ENCODE measurements around the gene TMEM167B. TPM values are rescaled to one million over a fixed set of nuclear protein-coding genes. Genes with fewer than 3 reads are reported as not detected.
"Not testable (repeated sequence)": the region's sequence is repeated elsewhere in the genome, so short reads cannot be mapped to it uniquely, and the experiment has no call there.

Gene TMEM167B
- total and polyA plus RNA-seq, 3 donors from 2014 or later: 34.6 to 47.0 (median 37.3) TPM

- no peaks in the 10 kb centered on the region for H3K9me3 ChIP-seq
- no peaks in the 10 kb centered on the region for H3K4me1 ChIP-seq
- intact Hi-C loops (cut with DNase I; ENCODE audit: low total_unique reads): no loop called here
- WGBS, 2 donors: 87 to 92% methylated on average over 3 of the region's 3 CpGs
- H3K27ac ChIP-seq: no peak overlapping the region
- H3K27me3 ChIP-seq: no peaks in the 10 kb centered on the region
- DNase-seq: no peak
- TF ChIP-seq POLR2A (IDR thresholded peaks at IDR 0.05) (no peak), CTCF (IDR thresholded peaks at IDR 0.05) (no peak)
- H3K36me3 ChIP-seq (ENCODE audit: low read depth, missing control alignments): no peaks in the 10 kb centered on the region
- H3K4me3 ChIP-seq: no peak overlapping the region
These were observed 47.8 kb downstream of the TMEM167B start for GRCh38 chr1:109138358-109138757.

GRCh38 chr1:109140392-109140791, 49.8 kb downstream of the TMEM167B start:
- DNase-seq: no peak
- WGBS, 2 donors: 82 to 90% methylated on average over 3 of the region's 3 CpGs
- H3K4me3 ChIP-seq: no peak overlapping the region
- H3K36me3 ChIP-seq (ENCODE audit: low read depth, missing control alignments): no peaks in the 10 kb centered on the region
- intact Hi-C loops (cut with DNase I; ENCODE audit: low total_unique reads): no loop called here
- TF ChIP-seq POLR2A (IDR thresholded peaks at IDR 0.05) (no peak), CTCF (IDR thresholded peaks at IDR 0.05) (no peak)
- no peaks in the 10 kb centered on the region for H3K4me1 ChIP-seq
- H3K27ac ChIP-seq: no peak overlapping the region
- no peaks in the 10 kb centered on the region for H3K9me3 ChIP-seq
- H3K27me3 ChIP-seq: no peaks in the 10 kb centered on the region

- whole genome bisulfite sequencing, 2 donors: 87 to 96% methylated on average over 5 of the region's 5 CpGs
- H3K27ac ChIP-seq: no peak overlapping the region
These were observed 51.7 kb downstream of the TMEM167B start for GRCh38 chr1:109142260-109142659.

GRCh38 chr1:109142725-109143124, 52.2 kb downstream of the TMEM167B start:
- DNase-seq; H3K36me3 ChIP-seq (ENCODE audit: low read depth, missing control alignments); H3K27me3 ChIP-seq; H3K9me3 ChIP-seq; H3K4me3 ChIP-seq; H3K4me1 ChIP-seq; intact Hi-C loops (cut with DNase I; ENCODE audit: low total_unique reads); H3K27ac ChIP-seq: not testable (repeated sequence)
- 96% methylated on average over 6 of the region's 6 CpGs for WGBS, 2 donors

More at GRCh38 chr1:109142260-109142659, 51.7 kb downstream of the TMEM167B start:
- H3K4me3 ChIP-seq: no peak overlapping the region
- no peaks in the 10 kb centered on the region for H3K4me1 ChIP-seq
- H3K36me3 ChIP-seq (ENCODE audit: low read depth, missing control alignments): no peaks in the 10 kb centered on the region
- no peak for DNase-seq
- no peaks in the 10 kb centered on the region for H3K27me3 ChIP-seq
- TF ChIP-seq POLR2A (IDR thresholded peaks at IDR 0.05) (no peak), CTCF (IDR thresholded peaks at IDR 0.05) (no peak)
- intact Hi-C loops (cut with DNase I; ENCODE audit: low total_unique reads): no loop called here
- no peaks in the 10 kb centered on the region for H3K9me3 ChIP-seq

Small RNA genes within 50 kb of the gene (small RNA-seq; reads per million reads assigned to genes)
- 0 reads per million in 2 donors for gene AL356488.2

Other genes starting within 250 kb of the TMEM167B start
- gene AKNAD1, start 233.7 kb upstream of the TMEM167B start, total RNA-seq: 1 to 10 TPM; 3.8 to 8.1 TPM
- 9.8 TPM for gene AKNAD1, start 233.7 kb upstream of the TMEM167B start, polyA plus RNA-seq (ENCODE audit: insufficient read depth, low read depth, low replicate concordance)
- gene GPSM2, start 213.8 kb upstream of the TMEM167B start, total RNA-seq: 10 to 100 TPM; 18.1 to 19.4 TPM
- 20.8 TPM for gene GPSM2, start 213.8 kb upstream of the TMEM167B start, polyA plus RNA-seq (ENCODE audit: insufficient read depth, low read depth, low replicate concordance)
- 10 to 100 TPM; 23.6 to 34.6 TPM for gene CLCC1, start 127.3 kb upstream of the TMEM167B start, total RNA-seq
- gene CLCC1, start 127.3 kb upstream of the TMEM167B start, polyA plus RNA-seq (ENCODE audit: insufficient read depth, low read depth, low replicate concordance): 16.4 TPM
- 10 to 100 TPM; 34.7 to 40.4 TPM for gene WDR47, start 48.7 kb upstream of the TMEM167B start, total RNA-seq
- gene WDR47, start 48.7 kb upstream of the TMEM167B start, polyA plus RNA-seq (ENCODE audit: insufficient read depth, low read depth, low replicate concordance): 40.5 TPM
- 10 to 100 TPM; 27.9 to 42.0 TPM for gene TAF13, start 14.8 kb upstream of the TMEM167B start, total RNA-seq
- gene TAF13, start 14.8 kb upstream of the TMEM167B start, polyA plus RNA-seq (ENCODE audit: insufficient read depth, low read depth, low replicate concordance): 38.5 TPM
- gene ELAPOR1, start 23.4 kb downstream of the TMEM167B start, total RNA-seq: 10 to 100 TPM; 31.2 to 47.8 TPM
- 82.3 TPM for gene ELAPOR1, start 23.4 kb downstream of the TMEM167B start, polyA plus RNA-seq (ENCODE audit: insufficient read depth, low read depth, low replicate concordance)
- 100 to 1,000 TPM; 112 to 149 TPM for gene SARS1, start 123.2 kb downstream of the TMEM167B start, total RNA-seq
- 132 TPM for gene SARS1, start 123.2 kb downstream of the TMEM167B start, polyA plus RNA-seq (ENCODE audit: insufficient read depth, low read depth, low replicate concordance)
- gene CELSR2, start 158.8 kb downstream of the TMEM167B start, total RNA-seq: 100 to 1,000 TPM; 107 to 140 TPM
- gene CELSR2, start 158.8 kb downstream of the TMEM167B start, polyA plus RNA-seq (ENCODE audit: insufficient read depth, low read depth, low replicate concordance): 59.6 TPM
- gene PSRC1, start 192.4 kb downstream of the TMEM167B start, total RNA-seq: 10 to 100 TPM; 34.0 to 48.9 TPM
- gene PSRC1, start 192.4 kb downstream of the TMEM167B start, polyA plus RNA-seq (ENCODE audit: insufficient read depth, low read depth, low replicate concordance): 24.0 TPM
- gene MYBPHL, start 216.2 kb downstream of the TMEM167B start, total RNA-seq: under 1 TPM in 1 of 2 donors, not detected in 1; 0.99 TPM
- gene MYBPHL, start 216.2 kb downstream of the TMEM167B start, polyA plus RNA-seq (ENCODE audit: insufficient read depth, low read depth, low replicate concordance): 1.5 TPM

Data from testis (tissue), 3 donors.